ENCODE data around the gene SHISA8. TPM values are rescaled to one million over a fixed set of nuclear protein-coding genes. Genes with fewer than 3 reads are reported as not detected.

The SHISA8 gene
- total and polyA plus RNA-seq, 10 of the 15 experiments (the other 5 are each of a cell fraction or from before 2014, with no cell fraction given), result 0.06 to 10.1 (median 0.25) TPM

- in situ Hi-C loops (cut with MboI) (loop anchor here (5.0 kb wide), 1 partner anchor 116 kb away; the partner anchor contains the start of gene SREBF2), intact Hi-C loops (cut with micrococcal nuclease; ENCODE audit: unreplicated experiment) (loop anchor here (5.0 kb wide), 1 partner anchor 489 kb away; no protein-coding TSS in a partner anchor)
- H3K9me3 ChIP-seq (replicated peaks; ENCODE audit: control insufficient read depth, insufficient read depth, low read length), result no peaks in the 10 kb centered on the region
- FAIRE-seq, result no peak
- H2AFZ ChIP-seq (ENCODE audit: control insufficient read depth, low read depth, low read length), result peak overlapping the region; percentile 59; the same call in 1 of the 2 replicates
- ChIA-PET RAD21 (ENCODE audit: unreplicated experiment) (interaction anchor here (1.2 to 7.9 kb wide), 6 partner anchors 10 to 250 kb away, joined by 3 to 115 read pairs (median 12); partner anchors contain the start of genes SREBF2 and TNFRSF13C), SMC1A (ENCODE audit: uncharacterized antibody, unreplicated experiment) (interaction anchor here (1.0 to 3.3 kb wide), 9 partner anchors 8 to 116 kb away, joined by 4 to 19 read pairs (median 10); partner anchors contain the start of genes SREBF2 and TNFRSF13C), POLR2A (interaction anchor here (0.6 to 9.2 kb wide), 10 partner anchors 11 to 260 kb away, joined by 3 to 164 read pairs (median 6); partner anchors contain the start of genes CCDC134 and TNFRSF13C), CTCF (interaction anchor here (1.1 to 4.2 kb wide), 5 partner anchors 10 to 251 kb away, joined by 3 to 22 read pairs (median 8); partner anchors contain the start of gene NDUFA6)
- BruUV-seq (replicated peaks), result no TSS peak
- no peak overlapping the region for H3K9ac ChIP-seq (ENCODE audit: control insufficient read depth, insufficient read depth, low read length)
- H3K4me1 ChIP-seq (ENCODE audit: control insufficient read depth, insufficient read depth, low read length), result peaks cover 58% of the 10 kb centered on the region
- H3K4me2 ChIP-seq (ENCODE audit: control insufficient read depth, insufficient read depth), result peak overlapping the region; percentile 99
- no peak for DNase-seq (ENCODE audit: low read depth, low spot score)
- peak overlapping the region; percentile 14; the same call in 1 of the 2 replicates for H3K4me3 ChIP-seq
- H3K27me3 ChIP-seq (replicated peaks in 1 of 2; ENCODE audit: control insufficient read depth in 2 of 2, insufficient read depth in 2 of 2, low read length in 1 of 2), result no peaks in the 10 kb centered on the region
- WGBS (ENCODE audit: insufficient coverage, insufficient replicate concordance, low lambda C conversion rate, missing lambda C conversion rate), result 95% methylated on average over 2 of the region's 2 CpGs
- no peaks in the 10 kb centered on the region for H4K20me1 ChIP-seq (ENCODE audit: control insufficient read depth, insufficient read depth)
- TF ChIP-seq PKNOX1 (IDR thresholded peaks at IDR 0.05) (no peak), CBX3 (IDR thresholded peaks at IDR 0.05; ENCODE audit: borderline replicate concordance, low read depth) (no peak), E2F4 (IDR thresholded peaks at IDR 0.05; ENCODE audit: low read depth, low read length) (no peak), ZNF24 (IDR thresholded peaks at IDR 0.05) (peak; percentile 69; the same call in 1 of the 2 replicates), JUNB (IDR thresholded peaks at IDR 0.05) (no peak), TAF1 (IDR thresholded peaks at IDR 0.05; ENCODE audit: borderline replicate concordance, low read depth, low read length) (no peak)
- H3K36me3 ChIP-seq (ENCODE audit: control insufficient read depth in 2 of 2, insufficient read depth in 2 of 2, low read length in 1 of 2), result peaks cover 6 to 12% of the 10 kb centered on the region in 2 experiments; a peak in 3 of 4 replicates
- H3K79me2 ChIP-seq (ENCODE audit: control insufficient read depth, insufficient read depth, low read length), result peaks cover 39% of the 10 kb centered on the region
- ATAC-seq, result no peak
- H3K27ac ChIP-seq (ENCODE audit: control insufficient read depth, insufficient read depth), result peak overlapping the region; percentile 65
Observed at GRCh38 chr22:41948142-41948541, 33.3 kb upstream of the SHISA8 start.
